ENCODE measurements around the gene KBTBD4. TPM values are rescaled to one million over a fixed set of nuclear protein-coding genes. Genes with fewer than 3 reads are reported as not detected.

Gene KBTBD4
- total RNA-seq, 1 experiment from 2014 or later, result 12.3 TPM

DNA sequence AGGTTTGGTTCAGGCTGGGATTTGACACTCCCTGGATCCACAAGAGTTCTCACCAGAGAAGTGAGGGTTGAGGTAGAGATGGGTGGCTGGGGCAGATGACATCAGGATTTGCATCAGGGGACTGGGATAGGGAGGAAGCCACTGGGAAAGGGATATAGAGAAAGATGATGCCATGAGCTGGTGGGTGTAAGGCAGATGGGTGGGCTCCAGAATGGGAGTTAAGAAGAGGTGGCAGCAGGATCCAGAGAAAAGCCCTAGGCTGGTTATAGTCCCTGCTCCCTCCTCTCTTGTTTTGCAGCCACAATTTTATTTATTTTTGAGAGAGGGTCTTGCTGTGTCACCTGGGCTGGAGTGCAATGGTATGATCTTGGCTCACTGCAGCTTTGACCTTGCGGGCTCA lies 17.2 kb upstream of the KBTBD4 start:
- TF ChIP-seq, protein P1, sequence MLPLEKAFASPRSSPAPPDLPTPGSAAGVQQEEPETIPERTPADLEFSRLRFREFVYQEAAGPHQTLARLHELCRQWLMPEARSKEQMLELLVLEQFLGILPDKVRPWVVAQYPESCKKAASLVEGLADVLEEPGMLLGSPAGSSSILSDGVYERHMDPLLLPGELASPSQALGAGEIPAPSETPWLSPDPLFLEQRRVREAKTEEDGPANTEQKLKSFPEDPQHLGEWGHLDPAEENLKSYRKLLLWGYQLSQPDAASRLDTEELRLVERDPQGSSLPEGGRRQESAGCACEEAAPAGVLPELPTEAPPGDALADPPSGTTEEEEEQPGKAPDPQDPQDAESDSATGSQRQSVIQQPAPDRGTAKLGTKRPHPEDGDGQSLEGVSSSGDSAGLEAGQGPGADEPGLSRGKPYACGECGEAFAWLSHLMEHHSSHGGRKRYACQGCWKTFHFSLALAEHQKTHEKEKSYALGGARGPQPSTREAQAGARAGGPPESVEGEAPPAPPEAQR (CRISPR knock-in tag; IDR thresholded peaks at IDR 0.05), result no peak
- TF ChIP-seq NR1H2 (CRISPR knock-in tag; IDR thresholded peaks at IDR 0.05) (no peak), ZNF219 (CRISPR knock-in tag; IDR thresholded peaks at IDR 0.05; ENCODE audit: borderline replicate concordance) (no peak), ELF4 (CRISPR knock-in tag; IDR thresholded peaks at IDR 0.05; ENCODE audit: low read depth) (no peak), GTF2I (CRISPR knock-in tag; conservative IDR thresholded peaks at IDR 0.05) (no peak), ZNF671 (CRISPR knock-in tag; IDR thresholded peaks at IDR 0.05) (no peak), RELA (CRISPR knock-in tag; IDR thresholded peaks at IDR 0.05; ENCODE audit: borderline replicate concordance) (no peak), ZMAT4 (CRISPR knock-in tag; IDR thresholded peaks at IDR 0.05) (no peak), ZNF396 (CRISPR knock-in tag; IDR thresholded peaks at IDR 0.05; ENCODE audit: borderline replicate concordance) (no peak), NFE2L1 (CRISPR knock-in tag; IDR thresholded peaks at IDR 0.05) (no peak), CREM (CRISPR knock-in tag; IDR thresholded peaks at IDR 0.05) (no peak), MYBL2 (CRISPR knock-in tag; IDR thresholded peaks at IDR 0.05) (no peak), ATF1 (CRISPR knock-in tag; IDR thresholded peaks at IDR 0.05) (no peak), CREB1 (CRISPR knock-in tag; IDR thresholded peaks at IDR 0.05) (no peak)
- TF ChIP-seq, protein P2, sequence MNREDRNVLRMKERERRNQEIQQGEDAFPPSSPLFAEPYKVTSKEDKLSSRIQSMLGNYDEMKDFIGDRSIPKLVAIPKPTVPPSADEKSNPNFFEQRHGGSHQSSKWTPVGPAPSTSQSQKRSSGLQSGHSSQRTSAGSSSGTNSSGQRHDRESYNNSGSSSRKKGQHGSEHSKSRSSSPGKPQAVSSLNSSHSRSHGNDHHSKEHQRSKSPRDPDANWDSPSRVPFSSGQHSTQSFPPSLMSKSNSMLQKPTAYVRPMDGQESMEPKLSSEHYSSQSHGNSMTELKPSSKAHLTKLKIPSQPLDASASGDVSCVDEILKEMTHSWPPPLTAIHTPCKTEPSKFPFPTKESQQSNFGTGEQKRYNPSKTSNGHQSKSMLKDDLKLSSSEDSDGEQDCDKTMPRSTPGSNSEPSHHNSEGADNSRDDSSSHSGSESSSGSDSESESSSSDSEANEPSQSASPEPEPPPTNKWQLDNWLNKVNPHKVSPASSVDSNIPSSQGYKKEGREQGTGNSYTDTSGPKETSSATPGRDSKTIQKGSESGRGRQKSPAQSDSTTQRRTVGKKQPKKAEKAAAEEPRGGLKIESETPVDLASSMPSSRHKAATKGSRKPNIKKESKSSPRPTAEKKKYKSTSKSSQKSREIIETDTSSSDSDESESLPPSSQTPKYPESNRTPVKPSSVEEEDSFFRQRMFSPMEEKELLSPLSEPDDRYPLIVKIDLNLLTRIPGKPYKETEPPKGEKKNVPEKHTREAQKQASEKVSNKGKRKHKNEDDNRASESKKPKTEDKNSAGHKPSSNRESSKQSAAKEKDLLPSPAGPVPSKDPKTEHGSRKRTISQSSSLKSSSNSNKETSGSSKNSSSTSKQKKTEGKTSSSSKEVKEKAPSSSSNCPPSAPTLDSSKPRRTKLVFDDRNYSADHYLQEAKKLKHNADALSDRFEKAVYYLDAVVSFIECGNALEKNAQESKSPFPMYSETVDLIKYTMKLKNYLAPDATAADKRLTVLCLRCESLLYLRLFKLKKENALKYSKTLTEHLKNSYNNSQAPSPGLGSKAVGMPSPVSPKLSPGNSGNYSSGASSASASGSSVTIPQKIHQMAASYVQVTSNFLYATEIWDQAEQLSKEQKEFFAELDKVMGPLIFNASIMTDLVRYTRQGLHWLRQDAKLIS (CRISPR knock-in tag; IDR thresholded peaks at IDR 0.05; ENCODE audit: borderline replicate concordance), result no peak
- TF ChIP-seq, protein P3, sequence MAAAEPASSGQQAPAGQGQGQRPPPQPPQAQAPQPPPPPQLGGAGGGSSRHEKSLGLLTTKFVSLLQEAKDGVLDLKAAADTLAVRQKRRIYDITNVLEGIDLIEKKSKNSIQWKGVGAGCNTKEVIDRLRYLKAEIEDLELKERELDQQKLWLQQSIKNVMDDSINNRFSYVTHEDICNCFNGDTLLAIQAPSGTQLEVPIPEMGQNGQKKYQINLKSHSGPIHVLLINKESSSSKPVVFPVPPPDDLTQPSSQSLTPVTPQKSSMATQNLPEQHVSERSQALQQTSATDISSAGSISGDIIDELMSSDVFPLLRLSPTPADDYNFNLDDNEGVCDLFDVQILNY (CRISPR knock-in tag; IDR thresholded peaks at IDR 0.05), result no peak
- TF ChIP-seq, protein P4, sequence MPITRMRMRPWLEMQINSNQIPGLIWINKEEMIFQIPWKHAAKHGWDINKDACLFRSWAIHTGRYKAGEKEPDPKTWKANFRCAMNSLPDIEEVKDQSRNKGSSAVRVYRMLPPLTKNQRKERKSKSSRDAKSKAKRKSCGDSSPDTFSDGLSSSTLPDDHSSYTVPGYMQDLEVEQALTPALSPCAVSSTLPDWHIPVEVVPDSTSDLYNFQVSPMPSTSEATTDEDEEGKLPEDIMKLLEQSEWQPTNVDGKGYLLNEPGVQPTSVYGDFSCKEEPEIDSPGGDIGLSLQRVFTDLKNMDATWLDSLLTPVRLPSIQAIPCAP (CRISPR knock-in tag; IDR thresholded peaks at IDR 0.05), result no peak
- TF ChIP-seq, protein P5, sequence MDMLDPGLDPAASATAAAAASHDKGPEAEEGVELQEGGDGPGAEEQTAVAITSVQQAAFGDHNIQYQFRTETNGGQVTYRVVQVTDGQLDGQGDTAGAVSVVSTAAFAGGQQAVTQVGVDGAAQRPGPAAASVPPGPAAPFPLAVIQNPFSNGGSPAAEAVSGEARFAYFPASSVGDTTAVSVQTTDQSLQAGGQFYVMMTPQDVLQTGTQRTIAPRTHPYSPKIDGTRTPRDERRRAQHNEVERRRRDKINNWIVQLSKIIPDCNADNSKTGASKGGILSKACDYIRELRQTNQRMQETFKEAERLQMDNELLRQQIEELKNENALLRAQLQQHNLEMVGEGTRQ (CRISPR knock-in tag; IDR thresholded peaks at IDR 0.05), result no peak
- DNase-seq (ENCODE audit: low spot score) (no peak), ATAC-seq (no peak)
- H3K27me3 Mint-ChIP-seq (ENCODE audit: low read depth), result peaks cover 50% of the 10 kb centered on the region
- no peaks in the 10 kb centered on the region for H3K9me3 Mint-ChIP-seq
- H3K4me1 Mint-ChIP-seq, result peaks cover 34% of the 10 kb centered on the region
- POLR2A ChIA-PET, result no interaction called here
- no peak overlapping the region for H3K27ac Mint-ChIP-seq
- CTCF ChIA-PET, result interaction anchor here (2.4 kb wide), 1 partner anchor 21 kb away, joined by 9 read pairs; no protein-coding TSS in a partner anchor
- H3K36me3 Mint-ChIP-seq, result no peaks in the 10 kb centered on the region
- no peak overlapping the region for H3K4me3 Mint-ChIP-seq

- Mint-ChIP-seq H3K27ac (no peak overlapping the region), H3K9me3 (no peaks in the 10 kb centered on the region), H3K4me3 (peak overlapping the region; percentile 78), H3K4me1 (peaks cover 34% of the 10 kb centered on the region), H3K36me3 (no peaks in the 10 kb centered on the region), H3K27me3 (ENCODE audit: low read depth) (peaks cover 58% of the 10 kb centered on the region)
- no peak for DNase-seq (ENCODE audit: low spot score)
- ChIA-PET CTCF (interaction anchor here (0.8 to 2.4 kb wide), 4 partner anchors 8 to 183 kb away, joined by 3 to 9 read pairs (median 4); no protein-coding TSS in a partner anchor), POLR2A (interaction anchor here (0.6 to 1.1 kb wide), 3 partner anchors 10 to 470 kb away, joined by 3 read pairs; no protein-coding TSS in a partner anchor)
- no peak for ATAC-seq
- TF ChIP-seq, protein P6, sequence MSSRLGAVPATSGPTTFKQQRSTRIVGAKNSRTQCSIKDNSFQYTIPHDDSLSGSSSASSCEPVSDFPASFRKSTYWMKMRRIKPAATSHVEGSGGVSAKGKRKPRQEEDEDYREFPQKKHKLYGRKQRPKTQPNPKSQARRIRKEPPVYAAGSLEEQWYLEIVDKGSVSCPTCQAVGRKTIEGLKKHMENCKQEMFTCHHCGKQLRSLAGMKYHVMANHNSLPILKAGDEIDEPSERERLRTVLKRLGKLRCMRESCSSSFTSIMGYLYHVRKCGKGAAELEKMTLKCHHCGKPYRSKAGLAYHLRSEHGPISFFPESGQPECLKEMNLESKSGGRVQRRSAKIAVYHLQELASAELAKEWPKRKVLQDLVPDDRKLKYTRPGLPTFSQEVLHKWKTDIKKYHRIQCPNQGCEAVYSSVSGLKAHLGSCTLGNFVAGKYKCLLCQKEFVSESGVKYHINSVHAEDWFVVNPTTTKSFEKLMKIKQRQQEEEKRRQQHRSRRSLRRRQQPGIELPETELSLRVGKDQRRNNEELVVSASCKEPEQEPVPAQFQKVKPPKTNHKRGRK (CRISPR knock-in tag; IDR thresholded peaks at IDR 0.05; ENCODE audit: borderline replicate concordance), result no peak
- TF ChIP-seq ATF2 (CRISPR knock-in tag; IDR thresholded peaks at IDR 0.05; ENCODE audit: borderline replicate concordance, low read depth), result no peak
- no peak for TF ChIP-seq ZNF416 (CRISPR knock-in tag; IDR thresholded peaks at IDR 0.05)
- TF ChIP-seq, protein P7, sequence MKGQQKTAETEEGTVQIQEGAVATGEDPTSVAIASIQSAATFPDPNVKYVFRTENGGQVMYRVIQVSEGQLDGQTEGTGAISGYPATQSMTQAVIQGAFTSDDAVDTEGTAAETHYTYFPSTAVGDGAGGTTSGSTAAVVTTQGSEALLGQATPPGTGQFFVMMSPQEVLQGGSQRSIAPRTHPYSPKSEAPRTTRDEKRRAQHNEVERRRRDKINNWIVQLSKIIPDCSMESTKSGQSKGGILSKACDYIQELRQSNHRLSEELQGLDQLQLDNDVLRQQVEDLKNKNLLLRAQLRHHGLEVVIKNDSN (CRISPR knock-in tag; IDR thresholded peaks at IDR 0.05), result no peak
- TF ChIP-seq GRHL2 (CRISPR knock-in tag; IDR thresholded peaks at IDR 0.05; ENCODE audit: insufficient replicate concordance, severe bottlenecking), result no peak
Observed at GRCh38 chr11:47595029-47595428, 16.3 kb upstream of the KBTBD4 start.

Measured in WTC11 (cell line).